HepG2 (cell line): Measurements from ENCODE around the gene AUNIP. TPM values are rescaled to one million over a fixed set of nuclear protein-coding genes. Genes with fewer than 3 reads are reported as not detected.

Experiments
- ATAC-seq: fragments of 200-7000 bp; cut with Tn5 transposase; 3 replicates; pipeline ENCODE4 v1.9.1; 2020; ENCODE audit warnings: mild to moderate bottlenecking, moderate library complexity
- BruUV-seq: library from RNA; stranded (reverse); fragments of 400-500 nt; replicated peaks from 2 replicates; lab custom pipeline; 2021; lab: Mats Ljungman, UMichigan
- CTCF ChIA-PET: fragments of 300-600 bp; formaldehyde crosslinking; extraction: SDS; loops from one replicate; lab custom pipeline; 2021; ENCODE audit warnings: low total read pairs, inconsistent platforms, low intra/inter-chr PET ratio; lab: Yijun Ruan, JAX
- POLR2A ChIA-PET: fragments of 350-600 bp; sonication (Branson Sonifier 250); formaldehyde crosslinking; loops from one replicate; lab custom pipeline; 2020; ENCODE audit warnings: antibody characterized with exemption, inconsistent platforms; lab: Yijun Ruan, JAX
- DNase-seq: peaks from one replicate; pipeline ENCODE4 v3.0.0-alpha.2; 2015; ENCODE audit warnings: low spot score
- FAIRE-seq: peaks from 3 replicates; lab custom pipeline; 2011; peaks lifted over from hg19 to GRCh38; lab: Jason Lieb, UNC
- H2AFZ ChIP-seq: one replicate; pipeline ENCODE4 v1.6.1; 2011; ENCODE audit warnings: low read length, inconsistent platforms
- H3K27ac ChIP-seq: fragments of 300-600 bp; 3 replicates; pipeline ENCODE4 v1.8.0; 2011; ENCODE audit warnings: mixed run types, mild to moderate bottlenecking, mixed read lengths, low read length, inconsistent platforms; ENCODE audit not compliant: insufficient read depth; ENCODE audit errors: extremely low read length
- H3K27me3 ChIP-seq, 2 experiments: fragments of 200-600 bp in 1 of 2; 2 replicates in 1 of 2; 3 replicates in 1 of 2; pipeline versions ENCODE4 v1.6.0 to v1.8.0; 2011; ENCODE audit warnings: low read length in 2 of 2, mild to moderate bottlenecking in 2 of 2, moderate library complexity in 2 of 2, inconsistent platforms in 1 of 2; ENCODE audit not compliant: insufficient read depth in 2 of 2, control insufficient read depth in 1 of 2
- H3K36me3 ChIP-seq, 2 experiments: fragments of 200-600 bp in 1 of 2; replicated peaks in 1 of 2; 2 replicates in 1 of 2; 3 replicates in 1 of 2; pipeline versions ENCODE4 v1.5.1 to v1.8.0; 2011; ENCODE audit warnings: low read length in 2 of 2, inconsistent platforms in 1 of 2; ENCODE audit not compliant: insufficient read depth in 2 of 2, control insufficient read depth in 1 of 2
- H3K4me1 ChIP-seq: 2 replicates; pipeline ENCODE4 v1.5.1; 2012; ENCODE audit warnings: low read length, inconsistent platforms; ENCODE audit not compliant: insufficient read depth
- H3K4me2 ChIP-seq: 2 replicates; pipeline ENCODE4 v1.6.0; 2011; ENCODE audit warnings: low read depth, low read length, inconsistent platforms
- H3K4me3 ChIP-seq, 3 experiments: fragments of 200-600 bp in 1 of 3; sonication (generic), shearing (Covaris generic) in 1 of 3; replicated peaks in 1 of 3; 2 replicates each; pipeline ENCODE4 v1.5.1; 2011 to 2016; ENCODE audit warnings: low read length in 3 of 3, inconsistent platforms in 2 of 3, low read depth in 2 of 3, mild to moderate bottlenecking in 2 of 3, control low read depth in 1 of 3, mixed read lengths in 1 of 3; ENCODE audit not compliant: insufficient read depth in 1 of 3
- H3K79me2 ChIP-seq: one replicate; pipeline ENCODE4 v1.6.1; 2011; ENCODE audit warnings: low read length, inconsistent platforms; ENCODE audit not compliant: insufficient read depth
- H3K9ac ChIP-seq: 2 replicates; pipeline ENCODE4 v1.6.0; 2011; ENCODE audit warnings: mild to moderate bottlenecking, low read depth, low read length, inconsistent platforms; ENCODE audit not compliant: insufficient read depth
- H3K9me3 ChIP-seq: 2 replicates; pipeline ENCODE4 v1.5.1; 2012; ENCODE audit warnings: mild to moderate bottlenecking, low read length
- H4K20me1 ChIP-seq: 2 replicates; pipeline ENCODE4 v1.6.0; 2011; ENCODE audit warnings: inconsistent platforms, mild to moderate bottlenecking, low read length, moderate library complexity; ENCODE audit not compliant: insufficient read depth
- FIP1L1 ChIP-seq: fragments of 200-400 bp; formaldehyde crosslinking; IDR thresholded peaks from 2 replicates; pipeline ENCODE4 v1.6.1; 2018; ENCODE audit warnings: low read depth, mild to moderate bottlenecking, low read length, moderate library complexity, borderline replicate concordance; ENCODE audit not compliant: insufficient read depth
- KDM6A ChIP-seq: IDR thresholded peaks from 2 replicates; pipeline ENCODE4 v1.6.1; 2016; ENCODE audit warnings: low read depth
- KLF11 ChIP-seq: IDR thresholded peaks from 2 replicates; pipeline ENCODE4 v1.6.1; 2016; ENCODE audit warnings: missing compliant biosample characterization
- NCOA1 ChIP-seq: sonication (generic); formaldehyde crosslinking; IDR thresholded peaks from 2 replicates; pipeline ENCODE4 v1.9.0; 2021; ENCODE audit warnings: missing genetic modification reagents
- SATB2 ChIP-seq: sonication (generic); formaldehyde crosslinking; IDR thresholded peaks from 2 replicates; pipeline ENCODE4 v1.5.0; 2020; ENCODE audit warnings: missing genetic modification reagents
- SMC3 ChIP-seq: IDR thresholded peaks from 2 replicates; pipeline ENCODE4 v1.6.1; 2011; ENCODE audit warnings: low read length, improper control_type of control experiment
- SP5 ChIP-seq: IDR thresholded peaks from 2 replicates; pipeline ENCODE4 v1.6.1; 2016; ENCODE audit warnings: low read depth, borderline replicate concordance
- SPEN ChIP-seq: sonication (generic); formaldehyde crosslinking; IDR thresholded peaks from 2 replicates; pipeline ENCODE4 v1.5.1; 2020; ENCODE audit warnings: low read depth, mild to moderate bottlenecking, missing genetic modification reagents
- TOPORS ChIP-seq: sonication (generic); formaldehyde crosslinking; IDR thresholded peaks from 2 replicates; pipeline ENCODE4 v1.8.0; 2023; ENCODE audit warnings: mild to moderate bottlenecking, missing genetic modification reagents
- ZNF225 ChIP-seq: sonication (generic); formaldehyde crosslinking; IDR thresholded peaks from 2 replicates; pipeline ENCODE4 v1.4.0; 2020; ENCODE audit warnings: mild to moderate bottlenecking, missing genetic modification reagents
- ZNF264 ChIP-seq: sonication (generic); formaldehyde crosslinking; IDR thresholded peaks from 2 replicates; pipeline ENCODE4 v1.4.0; 2020; ENCODE audit warnings: missing genetic modification reagents
- ZNF383 ChIP-seq: sonication (generic); formaldehyde crosslinking; IDR thresholded peaks from 2 replicates; pipeline ENCODE4 v1.4.0; 2020; ENCODE audit warnings: missing genetic modification reagents, mild to moderate bottlenecking, borderline replicate concordance
- ZNF414 ChIP-seq: sonication (generic); formaldehyde crosslinking; IDR thresholded peaks from 2 replicates; pipeline ENCODE4 v1.5.0; 2020; ENCODE audit warnings: missing genetic modification reagents
- ZNF432 ChIP-seq: sonication (generic); formaldehyde crosslinking; IDR thresholded peaks from 2 replicates; pipeline ENCODE4 v1.5.0; 2020; ENCODE audit warnings: missing genetic modification reagents, mild to moderate bottlenecking, borderline replicate concordance
- ZNF569 ChIP-seq: sonication (generic); formaldehyde crosslinking; IDR thresholded peaks from 2 replicates; pipeline ENCODE4 v1.5.0; 2020; ENCODE audit warnings: mild to moderate bottlenecking, missing genetic modification reagents, moderate library complexity, borderline replicate concordance
- WGBS: methylation state at CpG from one replicate; pipeline ENCODE4 v1.1.6; 2017; ENCODE audit warnings: low lambda C conversion rate; 5-methylcytosine and 5-hydroxymethylcytosine counted together
- in situ Hi-C: cut with HindIII; loops from 2 replicates; pipeline ENCODE4 v1.10.0; 2017; ENCODE audit warnings: low pct_unique_long_range_greater_than_20kb; ENCODE audit not compliant: extremely low pct_ligation_motif_present
- intact Hi-C: fragments of 100-400 bp; cut with micrococcal nuclease; formaldehyde crosslinking; loops from one replicate; pipeline ENCODE4 v1.10.0; 2022; ENCODE audit not compliant: unreplicated experiment
- polyA plus RNA-seq, 8 experiments: library from polyadenylated mRNA; depleted of rRNA in 3 of 8; stranded (reverse) in 7 of 8; unstranded in 1 of 8; fragments of >200 nt; fragmentation: Illumina TruSeq in 4 of 8; extraction: Trizol in 4 of 8; gene quantifications; 2 replicates each; pipeline versions ENCODE4 v1.2.1 to v1.2.3, GENCODE V29; 2011 to 2016; ENCODE audit warnings: low read depth in 4 of 8, missing spikeins in 1 of 8, mixed read lengths in 1 of 8; ENCODE audit not compliant: insufficient read depth in 1 of 8
- total RNA-seq, 5 experiments: library from RNA; depleted of rRNA; stranded (reverse); fragments of >200 nt; fragmentation: Illumina TruSeq; extraction: Trizol; gene quantifications; 2 replicates each; pipeline ENCODE4 v1.2.3, GENCODE V29; 2016; ENCODE audit warnings: low read depth in 1 of 5
- TF ChIP-seq, protein P1 (sequence below): sonication (generic); formaldehyde crosslinking; IDR thresholded peaks from 2 replicates; pipeline ENCODE4 v1.5.0; 2020; ENCODE audit warnings: missing genetic modification reagents, mild to moderate bottlenecking, borderline replicate concordance
- TF ChIP-seq, protein P2 (sequence below): sonication (generic); formaldehyde crosslinking; IDR thresholded peaks from 2 replicates; pipeline ENCODE4 v1.4.0; 2020; ENCODE audit warnings: missing genetic modification reagents

Gene AUNIP
- total and polyA plus RNA-seq, 2 of the 13 experiments (the other 11 are each of a cell fraction or from before 2014, with no cell fraction given), result 3.8 to 12.3 TPM

DNA sequence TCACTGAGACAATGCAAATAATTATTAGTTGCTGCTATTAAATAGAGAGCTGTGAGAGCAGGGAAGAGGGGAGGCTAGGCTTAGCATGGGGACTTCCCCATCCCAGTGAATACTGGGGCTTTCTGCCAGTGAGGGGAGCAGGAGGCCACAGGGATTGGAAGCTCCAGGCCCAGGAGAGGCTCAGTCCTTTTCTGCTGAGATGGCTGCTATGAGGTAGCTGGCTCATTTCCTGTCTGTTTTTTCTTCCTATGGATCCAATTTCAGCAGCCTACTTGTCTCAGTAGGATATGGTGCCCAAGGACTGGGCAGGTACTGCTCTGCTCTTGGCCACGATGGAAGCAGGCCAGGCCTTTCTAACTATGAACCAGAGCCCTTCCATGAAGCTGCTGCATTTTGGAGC, 37.0 kb upstream of the AUNIP start:
- no peaks in the 10 kb centered on the region for H3K27me3 ChIP-seq
- H3K27ac ChIP-seq, result no peak overlapping the region
- peaks cover 3% of the 10 kb centered on the region for H3K79me2 ChIP-seq

GRCh38 chr1:25895365-25895990, 36.2 kb upstream of the AUNIP start:
- no peak overlapping the region for H3K4me2 ChIP-seq
- no TSS peak for BruUV-seq
- H3K27me3 ChIP-seq, result no peaks in the 10 kb centered on the region
- peaks cover 28% of the 10 kb centered on the region for H3K4me1 ChIP-seq
- ATAC-seq (peak; percentile 92), DNase-seq (peak; percentile 75), FAIRE-seq (peak; percentile 93)
- no peak overlapping the region for H3K9ac ChIP-seq
- in situ Hi-C loops, result loop anchor here (5.0 to 10.0 kb wide), 2 partner anchors 102 to 269 kb away; partner anchors contain the start of genes C1orf232, PAFAH2 and ZNF593
- H3K36me3 ChIP-seq, result peaks cover 0 to 24% of the 10 kb centered on the region in 2 experiments
- 31% methylated on average over 6 of the region's 12 CpGs for WGBS
- ChIA-PET POLR2A (interaction anchor here (0.5 to 2.1 kb wide), 6 partner anchors 9 to 102 kb away, joined by 3 to 25 read pairs (median 4); partner anchors contain the start of genes PAFAH2 and PAQR7), CTCF (interaction anchor here (0.7 to 2.2 kb wide), 6 partner anchors 36 to 141 kb away, joined by 3 to 40 read pairs (median 4); partner anchors contain the start of genes AUNIP and PAFAH2)
- no peak overlapping the region for H3K4me3 ChIP-seq
- intact Hi-C loops, result loop anchor here (1.0 kb wide), 3 partner anchors 10 to 103 kb away; partner anchors contain the start of gene PAFAH2
- H3K79me2 ChIP-seq, result peaks cover 3% of the 10 kb centered on the region
- no peak overlapping the region for H2AFZ ChIP-seq
- no peak overlapping the region for H3K27ac ChIP-seq
- H3K9me3 ChIP-seq, result no peaks in the 10 kb centered on the region
- no peaks in the 10 kb centered on the region for H4K20me1 ChIP-seq
- TF ChIP-seq, protein P1, sequence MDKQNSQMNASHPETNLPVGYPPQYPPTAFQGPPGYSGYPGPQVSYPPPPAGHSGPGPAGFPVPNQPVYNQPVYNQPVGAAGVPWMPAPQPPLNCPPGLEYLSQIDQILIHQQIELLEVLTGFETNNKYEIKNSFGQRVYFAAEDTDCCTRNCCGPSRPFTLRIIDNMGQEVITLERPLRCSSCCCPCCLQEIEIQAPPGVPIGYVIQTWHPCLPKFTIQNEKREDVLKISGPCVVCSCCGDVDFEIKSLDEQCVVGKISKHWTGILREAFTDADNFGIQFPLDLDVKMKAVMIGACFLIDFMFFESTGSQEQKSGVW (CRISPR knock-in tag), result no peak
- TF ChIP-seq ZNF414 (CRISPR knock-in tag) (0 out of 2 replicates have a peak, but pooled peaks have one; percentile 35), KLF11 (CRISPR knock-in tag) (peak; percentile 32; the same call in 1 of the 2 replicates), SPEN (0 out of 2 replicates have a peak, but pooled peaks have one; percentile 21), KDM6A (CRISPR knock-in tag) (no peak), SATB2 (no peak), SP5 (CRISPR knock-in tag) (0 out of 2 replicates have a peak, but pooled peaks have one; percentile 39), TOPORS (CRISPR knock-in tag) (0 out of 2 replicates have a peak, but pooled peaks have one; percentile 51), ZNF569 (CRISPR knock-in tag) (no peak), FIP1L1 (no peak), NCOA1 (no peak)
- TF ChIP-seq, protein P2, sequence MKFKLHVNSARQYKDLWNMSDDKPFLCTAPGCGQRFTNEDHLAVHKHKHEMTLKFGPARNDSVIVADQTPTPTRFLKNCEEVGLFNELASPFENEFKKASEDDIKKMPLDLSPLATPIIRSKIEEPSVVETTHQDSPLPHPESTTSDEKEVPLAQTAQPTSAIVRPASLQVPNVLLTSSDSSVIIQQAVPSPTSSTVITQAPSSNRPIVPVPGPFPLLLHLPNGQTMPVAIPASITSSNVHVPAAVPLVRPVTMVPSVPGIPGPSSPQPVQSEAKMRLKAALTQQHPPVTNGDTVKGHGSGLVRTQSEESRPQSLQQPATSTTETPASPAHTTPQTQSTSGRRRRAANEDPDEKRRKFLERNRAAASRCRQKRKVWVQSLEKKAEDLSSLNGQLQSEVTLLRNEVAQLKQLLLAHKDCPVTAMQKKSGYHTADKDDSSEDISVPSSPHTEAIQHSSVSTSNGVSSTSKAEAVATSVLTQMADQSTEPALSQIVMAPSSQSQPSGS (CRISPR knock-in tag), result 0 out of 2 replicates have a peak, but pooled peaks have one; percentile 7

More for the DNA sequence above, 37.0 kb upstream of the AUNIP start:
- FAIRE-seq (no peak), DNase-seq (no peak), ATAC-seq (no peak)
- H3K4me1 ChIP-seq, result peaks cover 20% of the 10 kb centered on the region
- no peaks in the 10 kb centered on the region for H3K9me3 ChIP-seq
- H3K36me3 ChIP-seq, result peaks cover 2 to 31% of the 10 kb centered on the region in 2 experiments
- in situ Hi-C loops (loop anchor here (5.0 to 10.0 kb wide), 2 partner anchors 101 to 269 kb away; partner anchors contain the start of genes C1orf232, PAFAH2 and ZNF593), intact Hi-C loops (no loop called here)
- TF ChIP-seq ZNF432 (CRISPR knock-in tag), result no peak
- no peak for TF ChIP-seq SMC3
- TF ChIP-seq ZNF383 (CRISPR knock-in tag), result no peak
- TF ChIP-seq ZNF225, result no peak
- no peak for TF ChIP-seq ZNF264 (CRISPR knock-in tag)
- H3K9ac ChIP-seq, result no peak overlapping the region
- no TSS peak for BruUV-seq
- no peak overlapping the region for H3K4me2 ChIP-seq
- no peak overlapping the region for H3K4me3 ChIP-seq
- ChIA-PET CTCF (interaction anchor here (1.4 to 2.2 kb wide), 2 partner anchors 102 to 114 kb away, joined by 17 to 40 read pairs; partner anchors contain the start of gene PAFAH2), POLR2A (interaction anchor here (2.1 kb wide), 1 partner anchor 101 kb away, joined by 25 read pairs; the partner anchor contains the start of gene PAFAH2)
- no peaks in the 10 kb centered on the region for H4K20me1 ChIP-seq
- 100% methylated on average over 1 of the region's 1 CpG for WGBS
- H2AFZ ChIP-seq, result no peak overlapping the region
